Left lung (tissue), 10 donors: Measurements from ENCODE around the gene WWOX. TPM values are rescaled to one million over a fixed set of nuclear protein-coding genes. Genes with fewer than 3 reads are reported as not detected.

Source experiments
- ATAC-seq: fragments of 200-7000 bp; cut with Tn5 transposase; one replicate; pipeline ENCODE4 v1.9.1; 2020; ENCODE audit warnings: moderate library complexity
- DNase-seq, 4 donors: peaks; one replicate each; pipeline ENCODE4 v3.0.0-alpha.2; 2013 to 2020
- H3K27ac ChIP-seq, 2 donors: fragments of 200-600 bp; sonication (generic) in 1 of 2; one replicate each; pipeline versions ENCODE4 v1.5.0 to v1.8.0; 2020 to 2021
- H3K27me3 ChIP-seq, 2 donors: fragments of 200-600 bp; sonication (generic) in 1 of 2; one replicate each; pipeline versions ENCODE4 v1.5.0 to v1.8.0; 2020 to 2021
- H3K36me3 ChIP-seq, 2 donors: fragments of 200-600 bp; sonication (generic) in 1 of 2; one replicate each; pipeline versions ENCODE4 v1.5.0 to v1.8.0; 2020 to 2021
- H3K4me1 ChIP-seq, 2 donors: fragments of 200-600 bp; one replicate each; pipeline ENCODE4 v1.8.0; 2021
- H3K4me3 ChIP-seq, 2 donors: fragments of 200-600 bp; sonication (generic) in 1 of 2; one replicate each; pipeline versions ENCODE4 v1.5.0 to v1.8.0; 2020 to 2021; ENCODE audit warnings: mild to moderate bottlenecking in 1 of 2
- H3K9me3 ChIP-seq, 2 donors: fragments of 200-600 bp; sonication (generic) in 1 of 2; one replicate each; pipeline versions ENCODE4 v1.5.0 to v1.8.0; 2020 to 2021
- intact Hi-C, 2 donors: fragments of 100-400 bp; cut with DNase I; formaldehyde crosslinking; loops; one replicate each; pipeline versions ENCODE4 v1.11.2 to v1.14.2; 2022
- polyA plus RNA-seq, 6 donors: library from polyadenylated mRNA; unstranded; fragments of 120-200 nt; gene quantifications; one replicate each; pipeline ENCODE4 v1.2.1, GENCODE V29; 2013; ENCODE audit not compliant: insufficient read length in 6 of 6
- total RNA-seq, 2 donors: library from RNA; stranded (reverse); fragmentation: NEBNext Ultra II Directional; extraction: Animal tissue kit (Norgen Biotek cat#: 25700); gene quantifications; one replicate each; pipeline ENCODE4 v1.2.1, GENCODE V29; 2021
- TF ChIP-seq, protein P1 (sequence below), 2 donors: fragments of 200-600 bp; sonication (generic) in 1 of 2; IDR thresholded peaks; one replicate each; pipeline versions ENCODE4 v1.5.0 to v1.8.0; 2021; ENCODE audit warnings: antibody characterized with exemption in 2 of 2
- donor health status: DM: no; HTN: yes; CAD: no.
- donor health status: DM: no; HTN: no; CAD: no.

WWOX gene
- total and polyA plus RNA-seq, 8 donors, result 17.2 to 40.3 (median 30.8) TPM

DNA sequence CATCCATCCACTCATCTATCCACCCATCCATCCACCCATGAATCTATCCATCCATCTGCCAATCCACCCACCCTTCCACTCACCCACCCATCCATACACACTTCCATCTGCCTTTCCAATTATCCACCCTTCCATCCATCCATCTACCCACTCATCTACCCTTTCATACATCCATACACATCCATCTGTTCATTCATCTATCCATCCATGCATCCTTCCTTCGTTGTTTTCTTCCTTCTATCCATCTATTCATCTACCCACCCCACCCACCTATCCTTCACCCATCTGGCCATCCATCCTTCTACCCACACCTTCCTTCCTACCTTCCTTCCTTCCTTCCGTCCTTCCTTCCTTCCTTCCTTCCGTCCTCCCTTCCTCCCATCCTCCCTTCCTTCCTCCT is 106.1 kb downstream of the WWOX start:
- DNase-seq (no peak), ATAC-seq (no peak)
- no peak overlapping the region for H3K4me3 ChIP-seq
- H3K4me1 ChIP-seq, result peaks cover 0 to 4% of the 10 kb centered on the region in 2 donors
- intact Hi-C loops, result no loop called here
- TF ChIP-seq, protein P1, sequence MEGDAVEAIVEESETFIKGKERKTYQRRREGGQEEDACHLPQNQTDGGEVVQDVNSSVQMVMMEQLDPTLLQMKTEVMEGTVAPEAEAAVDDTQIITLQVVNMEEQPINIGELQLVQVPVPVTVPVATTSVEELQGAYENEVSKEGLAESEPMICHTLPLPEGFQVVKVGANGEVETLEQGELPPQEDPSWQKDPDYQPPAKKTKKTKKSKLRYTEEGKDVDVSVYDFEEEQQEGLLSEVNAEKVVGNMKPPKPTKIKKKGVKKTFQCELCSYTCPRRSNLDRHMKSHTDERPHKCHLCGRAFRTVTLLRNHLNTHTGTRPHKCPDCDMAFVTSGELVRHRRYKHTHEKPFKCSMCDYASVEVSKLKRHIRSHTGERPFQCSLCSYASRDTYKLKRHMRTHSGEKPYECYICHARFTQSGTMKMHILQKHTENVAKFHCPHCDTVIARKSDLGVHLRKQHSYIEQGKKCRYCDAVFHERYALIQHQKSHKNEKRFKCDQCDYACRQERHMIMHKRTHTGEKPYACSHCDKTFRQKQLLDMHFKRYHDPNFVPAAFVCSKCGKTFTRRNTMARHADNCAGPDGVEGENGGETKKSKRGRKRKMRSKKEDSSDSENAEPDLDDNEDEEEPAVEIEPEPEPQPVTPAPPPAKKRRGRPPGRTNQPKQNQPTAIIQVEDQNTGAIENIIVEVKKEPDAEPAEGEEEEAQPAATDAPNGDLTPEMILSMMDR (IDR thresholded peaks at IDR 0.05), result no peak
- H3K27me3 ChIP-seq, result no peaks in the 10 kb centered on the region
- no peaks in the 10 kb centered on the region for H3K36me3 ChIP-seq
- no peaks in the 10 kb centered on the region for H3K9me3 ChIP-seq
- H3K27ac ChIP-seq, result no peak overlapping the region

DNA sequence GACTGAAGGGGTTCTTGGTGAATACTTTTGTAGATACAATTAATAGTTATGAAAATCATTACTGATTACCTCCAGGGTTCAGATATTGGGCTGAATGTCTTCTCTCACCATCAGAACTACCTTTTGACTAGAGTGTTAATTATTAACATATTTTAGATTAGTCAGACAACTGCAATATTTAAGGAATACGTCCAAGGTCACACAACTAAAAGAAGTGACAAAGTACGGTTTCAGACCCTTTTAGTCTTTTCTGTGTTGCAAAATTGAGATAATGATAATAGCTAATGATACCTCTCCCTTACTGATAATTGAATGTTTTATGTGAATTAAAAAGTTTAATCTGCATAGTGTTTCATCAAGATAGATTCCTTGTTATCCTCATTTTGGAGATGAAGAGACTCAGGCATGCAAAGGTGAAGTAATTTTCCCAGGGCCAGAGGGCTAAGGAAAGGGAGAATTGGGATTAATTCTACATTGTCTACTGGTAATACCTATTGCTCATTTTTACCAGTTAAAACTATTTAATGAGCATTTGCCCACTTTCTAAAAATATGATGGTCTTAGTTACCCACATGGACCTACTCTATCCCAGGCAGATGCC is 107.3 kb downstream of the WWOX start:
- no peak for ATAC-seq
- Histone ChIP-seq H3K36me3 (no peaks in the 10 kb centered on the region), H3K4me3 (no peak overlapping the region), H3K4me1 (peaks cover 0 to 5% of the 10 kb centered on the region in 2 donors), H3K27ac (no peak overlapping the region), H3K9me3 (no peaks in the 10 kb centered on the region), H3K27me3 (no peaks in the 10 kb centered on the region)
- TF ChIP-seq, protein P1 (IDR thresholded peaks at IDR 0.05), result no peak
- intact Hi-C loops, result no loop called here
- no peak for DNase-seq

DNA sequence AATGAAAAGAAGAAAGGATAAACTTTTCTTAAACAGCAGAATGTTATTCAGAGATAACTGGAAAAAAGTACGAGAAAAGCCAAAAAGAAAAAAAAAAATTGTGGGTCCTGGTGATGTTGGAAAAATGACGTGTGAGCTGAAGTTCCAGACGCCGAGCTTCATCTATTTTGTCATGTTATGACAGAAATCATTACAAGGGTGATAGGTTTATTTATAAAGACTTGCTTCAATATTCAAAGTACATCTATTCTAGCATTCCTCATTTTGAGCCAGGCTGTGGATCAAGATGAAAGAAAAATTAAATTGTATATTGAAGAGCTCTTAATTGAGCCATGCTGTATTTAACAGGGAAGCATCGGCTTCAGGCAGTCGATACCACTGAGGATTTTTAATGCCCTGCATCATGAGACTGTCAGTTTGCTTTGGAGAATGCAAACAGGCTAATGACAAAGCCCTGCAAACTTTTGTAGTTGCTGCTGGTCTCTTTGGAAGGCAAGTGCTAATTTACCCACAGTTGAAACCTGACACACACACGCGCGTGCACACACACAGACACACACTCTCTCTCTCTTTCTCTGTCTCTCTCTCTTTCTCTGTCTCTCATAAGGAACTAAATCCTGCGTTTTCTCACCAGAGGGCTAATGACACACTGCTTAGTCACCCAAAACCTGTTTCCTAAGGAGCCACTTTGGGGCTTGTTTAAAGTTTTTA is 110.7 kb downstream of the WWOX start:
- Histone ChIP-seq H3K27ac (no peak overlapping the region), H3K27me3 (no peaks in the 10 kb centered on the region), H3K4me1 (peaks cover 0 to 5% of the 10 kb centered on the region in 2 donors), H3K9me3 (no peaks in the 10 kb centered on the region), H3K36me3 (no peaks in the 10 kb centered on the region), H3K4me3 (no peak overlapping the region)
- ATAC-seq (peak; percentile 63), DNase-seq (peak in 2 of 4 donors; percentile 73 to 82)
- TF ChIP-seq, protein P1 (IDR thresholded peaks at IDR 0.05), result no peak
- intact Hi-C loops, result no loop called here

DNA sequence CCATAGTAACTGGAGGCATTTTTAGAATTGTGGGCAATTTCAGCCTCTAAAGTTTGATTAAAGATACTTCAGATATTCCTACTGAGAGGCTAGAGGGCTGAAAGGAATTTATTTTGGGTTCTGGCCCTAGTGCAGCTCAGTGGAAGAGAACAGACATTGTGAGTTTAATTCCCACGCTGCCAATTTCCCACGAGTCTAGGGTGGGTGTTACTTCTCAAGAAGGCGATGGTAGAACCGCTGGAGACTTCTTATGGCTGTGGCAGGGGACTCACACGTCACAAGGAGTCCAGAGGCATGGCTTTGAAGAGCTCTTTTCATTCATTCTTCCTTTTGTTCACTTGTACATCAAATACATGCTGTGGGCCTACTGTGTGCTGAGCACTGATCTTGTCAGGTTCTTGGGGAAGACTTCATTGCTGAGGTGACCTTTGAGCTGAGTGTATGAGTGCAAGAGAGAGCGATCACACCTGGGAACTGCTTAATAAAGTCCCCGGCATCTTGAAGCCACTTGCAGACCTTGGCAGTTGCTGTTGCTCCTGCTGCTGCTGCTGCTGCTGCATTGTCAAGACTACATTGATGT is 111.7 kb downstream of the WWOX start:
- TF ChIP-seq, protein P1 (IDR thresholded peaks at IDR 0.05), result no peak
- peak; percentile 11 for ATAC-seq

DNA sequence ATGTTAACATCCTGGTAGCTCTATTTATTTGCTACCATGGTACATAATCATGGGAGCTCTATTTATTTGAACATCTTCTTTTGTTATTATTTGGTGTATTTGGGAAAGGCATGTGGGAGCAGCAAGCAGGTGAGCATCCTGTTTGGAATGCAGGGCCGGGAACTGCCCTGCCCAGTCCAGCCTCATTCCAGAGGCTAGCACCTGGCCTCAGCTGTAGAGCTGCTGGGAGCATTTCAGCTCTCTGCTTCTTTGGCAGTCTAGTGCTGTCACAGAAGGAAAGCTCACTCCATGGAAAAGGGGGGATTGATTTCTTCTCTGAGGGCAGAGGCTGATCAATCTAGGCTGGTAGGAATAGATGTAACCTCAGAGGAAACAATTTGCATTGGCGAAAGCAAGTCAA is 112.5 kb downstream of the WWOX start:
- ATAC-seq (peak; percentile 93), DNase-seq (peak in 1 of 4 donors; percentile 45)
- Histone ChIP-seq H3K27me3 (no peaks in the 10 kb centered on the region), H3K27ac (no peak overlapping the region), H3K4me1 (peaks cover 0 to 5% of the 10 kb centered on the region in 2 donors), H3K9me3 (no peaks in the 10 kb centered on the region), H3K36me3 (no peaks in the 10 kb centered on the region), H3K4me3 (no peak overlapping the region)
- intact Hi-C loops, result no loop called here
- TF ChIP-seq, protein P1 (IDR thresholded peaks at IDR 0.05), result no peak

More for the DNA sequence above, 111.7 kb downstream of the WWOX start:
- no peaks in the 10 kb centered on the region for H3K36me3 ChIP-seq
- no peak for DNase-seq
- H3K27me3 ChIP-seq, result no peaks in the 10 kb centered on the region
- H3K9me3 ChIP-seq, result no peaks in the 10 kb centered on the region
- intact Hi-C loops, result no loop called here
- H3K4me3 ChIP-seq, result no peak overlapping the region
- no peak overlapping the region for H3K27ac ChIP-seq
- H3K4me1 ChIP-seq, result peaks cover 0 to 5% of the 10 kb centered on the region in 2 donors
